GM19099 (cell line): ENCODE data around the gene PLCG2.

Experiments used
- POLR2A ChIP-seq: IDR thresholded peaks from 3 replicates; pipeline ENCODE4 v1.6.1; 2011; ENCODE audit warnings: low read depth; ENCODE audit not compliant: insufficient read length; ENCODE audit errors: extremely low read depth

PLCG2 gene

DNA sequence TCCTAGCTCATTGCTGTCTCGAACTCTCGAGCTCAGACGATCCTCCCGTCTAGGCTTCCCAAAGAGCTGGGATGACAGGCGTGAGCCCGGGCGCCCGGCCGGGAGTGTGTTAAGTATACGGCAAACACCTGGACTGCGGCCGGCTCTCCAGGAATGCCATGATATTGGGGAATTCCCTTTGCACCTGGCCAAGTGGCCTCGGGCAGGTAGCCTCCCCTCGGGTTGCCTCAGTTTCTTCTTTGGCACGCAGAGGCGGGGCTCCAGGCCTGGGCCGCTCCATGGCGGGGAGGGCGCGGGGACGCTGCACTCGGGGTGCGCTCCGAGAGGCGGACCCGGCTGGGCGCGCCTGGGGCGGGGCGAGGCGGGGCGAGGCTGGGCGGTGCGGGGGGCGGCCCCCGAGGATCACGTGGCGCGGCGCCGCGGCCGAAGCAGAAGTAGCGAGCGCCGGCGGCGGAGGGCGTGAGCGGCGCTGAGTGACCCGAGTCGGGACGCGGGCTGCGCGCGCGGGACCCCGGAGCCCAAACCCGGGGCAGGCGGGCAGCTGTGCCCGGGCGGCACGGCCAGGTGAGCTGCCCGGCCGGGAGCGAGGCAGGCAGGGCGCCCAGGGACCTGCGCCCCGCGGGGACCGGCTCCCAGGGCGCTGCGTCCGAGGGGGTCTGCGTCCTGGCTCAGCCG is at the start of gene PLCG2:
Gene PLCG2, plus strand, starts transcription at position 431 of the 675 bp plus-strand sequence. CDS start 6,699 bp downstream, outside the sequence.
- TF ChIP-seq POLR2A: peak; percentile 79

DNA sequence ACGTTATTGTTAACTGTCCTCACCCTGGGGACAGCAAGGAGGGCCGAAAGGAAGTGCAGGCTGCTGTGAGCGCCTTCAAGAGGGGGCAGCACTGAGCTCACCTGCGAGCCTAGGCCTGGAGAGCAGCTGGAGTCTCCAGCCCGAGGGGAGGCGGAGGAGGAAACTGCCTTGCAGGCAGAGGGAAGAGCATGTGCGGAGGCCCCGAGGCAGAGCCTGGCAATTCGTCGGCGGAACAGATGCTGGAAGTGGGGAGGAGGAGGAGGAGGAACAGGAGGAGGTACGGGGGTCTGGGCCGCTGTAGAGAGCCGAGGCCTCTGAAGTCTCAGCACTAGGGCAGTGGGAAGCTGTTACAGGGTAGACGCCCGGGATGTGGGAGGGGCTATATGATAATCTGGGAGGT is 49.6 kb upstream of the PLCG2 start:
- no peak for TF ChIP-seq POLR2A

DNA sequence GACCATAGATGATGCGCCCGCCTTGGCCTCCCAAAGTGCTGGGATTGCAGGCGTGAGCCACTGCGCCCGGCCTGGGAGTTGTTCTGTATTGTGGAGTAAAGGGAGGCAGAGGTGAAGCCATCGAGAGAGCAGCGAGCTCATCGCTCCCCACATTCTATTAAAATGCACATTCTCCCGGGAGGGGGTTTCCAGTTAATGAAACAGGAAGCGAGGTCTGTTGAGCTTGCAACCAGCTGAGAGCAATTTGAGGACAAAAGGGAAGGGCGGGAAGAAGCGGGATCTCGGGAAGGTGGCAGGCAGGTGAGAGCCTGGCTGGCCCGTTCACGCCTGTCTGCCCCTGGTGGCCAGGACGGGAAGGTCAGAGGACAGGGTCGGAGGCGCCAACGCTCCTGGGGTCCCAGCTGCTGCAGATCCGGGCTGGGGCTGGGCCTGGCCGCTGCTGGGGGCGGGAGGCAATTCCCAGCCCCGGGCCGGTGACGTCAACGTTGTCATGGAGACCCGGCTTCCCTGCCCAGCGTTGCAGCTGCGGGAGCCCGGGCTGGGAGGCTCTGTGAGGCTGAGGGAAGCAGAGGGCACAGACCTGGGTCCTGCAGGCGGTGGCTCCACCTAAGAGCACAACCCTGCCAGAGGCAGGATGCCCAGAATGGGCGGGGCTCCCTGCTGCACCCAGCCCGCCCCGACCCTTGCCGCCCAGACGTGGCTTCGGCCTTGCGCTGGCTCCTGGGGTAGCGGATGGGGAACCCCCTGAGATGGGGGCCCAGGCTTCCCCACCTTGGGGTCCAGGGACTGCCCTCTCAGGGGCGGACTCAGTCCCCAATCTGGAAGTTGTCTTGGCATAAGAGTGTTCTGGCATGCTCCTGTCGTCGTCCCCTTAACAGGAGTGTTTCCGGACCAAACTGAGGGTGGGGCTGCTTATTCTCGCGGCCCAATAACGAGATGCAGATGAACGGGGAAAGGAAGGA is 48.7 kb upstream of the PLCG2 start:
- TF ChIP-seq POLR2A: peak; percentile 45

DNA sequence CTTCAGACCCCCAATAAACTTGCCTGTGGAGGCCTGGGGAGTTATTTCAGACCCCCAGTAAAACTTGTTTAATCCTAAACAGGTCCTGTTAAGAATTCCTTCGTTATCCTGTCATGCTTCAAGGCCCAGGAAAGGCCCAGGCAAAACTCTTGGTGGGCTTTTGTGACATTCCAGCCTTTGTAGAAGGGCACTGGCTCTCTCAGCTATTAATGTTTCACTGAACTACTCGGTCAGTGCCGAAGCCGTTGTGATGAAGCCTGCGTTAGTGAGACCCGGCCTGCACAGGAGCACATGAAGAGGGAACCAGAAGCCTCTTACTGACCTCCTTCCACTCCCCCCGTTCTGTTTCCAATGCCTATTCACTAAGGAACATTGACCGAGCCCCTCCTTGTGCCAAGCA is 47.4 kb upstream of the PLCG2 start:
- no peak for TF ChIP-seq POLR2A

DNA sequence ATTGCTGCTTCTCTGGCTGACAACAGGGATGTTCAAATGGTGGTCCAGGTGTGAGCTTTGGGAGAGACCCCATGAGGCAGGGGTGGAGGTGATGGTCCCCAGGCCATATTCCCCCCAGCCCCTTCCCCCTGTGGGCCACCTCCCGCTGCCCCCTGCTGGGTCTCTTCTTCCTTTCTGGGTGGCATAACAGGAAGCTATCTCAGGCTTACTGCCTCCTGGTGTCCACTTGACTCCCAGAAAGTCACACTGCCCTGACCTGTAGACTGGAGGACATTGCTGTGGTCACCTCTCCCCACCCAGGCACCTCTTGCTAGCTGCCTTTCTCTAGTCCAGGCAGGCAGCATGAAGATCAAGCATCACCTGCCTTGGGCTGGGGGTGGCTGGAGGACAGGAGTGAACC is 46.4 kb upstream of the PLCG2 start:
- TF ChIP-seq POLR2A: no peak

DNA sequence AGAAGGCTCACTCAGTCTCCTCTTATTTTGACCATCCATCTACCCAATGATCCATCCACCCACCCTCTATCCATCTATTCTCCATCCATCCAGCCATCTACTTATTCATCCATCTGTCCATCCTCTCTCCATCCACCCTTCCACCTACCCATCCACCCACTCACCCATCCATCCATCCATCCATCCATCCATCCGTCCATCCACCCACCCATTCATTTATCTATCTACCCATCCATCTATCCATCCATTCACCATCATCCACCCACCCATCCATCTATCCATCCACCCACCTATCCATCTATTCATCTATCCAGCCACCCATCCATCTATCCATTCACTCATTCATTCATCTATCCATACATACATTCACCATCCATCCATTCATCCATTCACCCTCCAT is 45.8 kb upstream of the PLCG2 start:
- TF ChIP-seq POLR2A: no peak

DNA sequence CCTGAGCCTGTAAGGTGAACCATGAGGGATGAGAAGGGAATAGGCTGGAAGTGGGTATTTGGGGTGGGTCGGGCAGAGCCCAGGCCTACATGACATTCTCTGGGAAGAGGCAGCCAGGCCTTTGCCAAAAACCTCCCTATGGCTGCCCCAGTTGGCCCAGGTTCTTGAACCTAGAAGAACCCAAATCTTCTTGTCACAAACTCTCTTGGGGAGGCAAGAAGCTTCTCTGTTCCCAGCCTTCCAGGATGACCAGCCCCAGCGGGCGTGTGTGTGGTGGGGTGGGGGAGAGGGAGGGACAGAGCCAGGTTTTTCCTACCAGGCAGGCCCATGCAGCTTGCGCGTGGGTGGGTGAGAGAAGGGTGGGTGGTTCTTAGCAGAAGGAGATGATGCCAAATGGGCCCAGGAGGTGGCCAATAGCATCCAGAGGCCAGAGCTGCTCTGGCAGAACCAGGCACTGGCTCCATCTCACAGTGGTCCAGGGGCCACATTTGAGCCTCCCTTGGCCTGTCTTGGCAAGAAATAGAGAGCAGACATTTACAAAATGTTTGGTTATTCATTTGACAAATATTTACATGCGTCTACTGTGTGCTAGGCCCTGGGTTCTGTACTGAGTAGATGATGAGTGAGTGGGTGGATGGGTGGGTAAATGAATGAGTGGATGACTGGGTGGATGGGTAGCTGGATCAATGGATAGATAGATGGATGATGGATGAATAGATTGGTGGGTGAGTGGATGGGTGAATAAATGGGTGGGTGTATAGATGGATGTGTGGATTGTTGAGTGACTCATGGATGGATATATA is 44.3 kb upstream of the PLCG2 start:
- no peak for TF ChIP-seq POLR2A

DNA sequence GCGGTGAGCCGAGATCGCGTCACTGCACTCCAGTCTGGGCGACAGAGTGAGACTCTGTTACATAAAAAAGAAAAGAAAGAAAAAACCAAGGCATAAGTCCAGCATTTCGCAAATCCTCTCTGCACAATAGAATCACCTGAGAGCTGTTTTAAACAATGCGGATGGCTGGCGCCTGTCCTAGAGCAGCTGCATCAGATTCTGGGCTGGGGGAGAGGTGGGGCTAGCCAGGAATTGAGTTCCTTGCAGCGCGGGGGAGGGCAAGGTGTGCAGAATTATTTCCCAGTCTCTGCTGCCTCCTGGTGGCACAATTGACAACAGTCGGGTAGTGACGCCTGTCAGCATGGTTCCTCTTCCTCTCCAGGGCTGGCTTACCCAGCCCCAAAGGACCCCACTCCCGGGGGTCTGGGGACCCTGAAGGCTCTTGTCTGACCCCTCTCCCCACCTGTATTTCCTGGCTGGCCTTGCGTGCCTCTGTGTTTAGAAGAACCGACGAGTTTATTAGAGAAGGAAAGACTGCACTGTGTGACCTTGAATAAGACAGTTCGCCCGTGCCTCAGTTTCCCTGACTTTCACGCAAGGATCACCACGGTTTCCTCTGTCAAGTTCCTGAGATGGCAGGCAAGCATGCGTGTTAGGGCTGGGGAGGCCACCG is 41.1 kb upstream of the PLCG2 start:
- peak; percentile 34 for TF ChIP-seq POLR2A

DNA sequence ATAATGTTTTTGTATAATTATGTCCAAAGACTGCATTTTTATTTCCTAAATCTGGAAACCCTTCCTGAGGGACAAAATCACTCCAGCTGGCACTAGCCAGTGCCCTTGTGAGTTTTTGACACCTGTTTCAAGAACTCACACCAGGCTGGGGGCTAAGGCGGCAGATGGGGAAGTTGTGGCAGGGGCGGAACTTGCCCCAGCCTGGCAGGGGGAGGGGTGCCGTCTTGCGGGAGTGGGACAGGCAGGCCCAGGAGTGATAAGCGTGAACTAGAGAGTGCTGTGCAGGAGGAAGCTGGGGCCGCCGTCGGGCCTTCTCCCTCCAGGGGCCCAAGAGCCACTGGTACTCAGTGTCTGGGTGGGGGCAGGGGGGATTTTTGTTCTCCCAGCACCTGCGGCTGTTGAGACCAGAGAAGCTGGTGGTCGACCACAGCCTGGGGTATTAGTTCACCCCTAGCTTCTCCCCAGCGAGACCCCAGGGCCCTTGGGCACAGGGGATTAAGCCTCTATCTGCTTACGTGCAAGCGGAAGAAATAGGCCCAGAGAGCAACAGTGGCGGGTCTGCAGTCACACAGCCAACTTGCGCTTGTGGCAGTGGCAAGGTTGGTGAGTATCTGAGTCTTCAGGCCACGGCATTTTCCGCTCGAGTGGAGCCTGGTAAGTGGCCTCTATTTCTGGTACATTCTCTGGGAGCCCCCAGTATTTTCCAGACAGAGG is 40.2 kb upstream of the PLCG2 start:
- peak; percentile 21 for TF ChIP-seq POLR2A

DNA sequence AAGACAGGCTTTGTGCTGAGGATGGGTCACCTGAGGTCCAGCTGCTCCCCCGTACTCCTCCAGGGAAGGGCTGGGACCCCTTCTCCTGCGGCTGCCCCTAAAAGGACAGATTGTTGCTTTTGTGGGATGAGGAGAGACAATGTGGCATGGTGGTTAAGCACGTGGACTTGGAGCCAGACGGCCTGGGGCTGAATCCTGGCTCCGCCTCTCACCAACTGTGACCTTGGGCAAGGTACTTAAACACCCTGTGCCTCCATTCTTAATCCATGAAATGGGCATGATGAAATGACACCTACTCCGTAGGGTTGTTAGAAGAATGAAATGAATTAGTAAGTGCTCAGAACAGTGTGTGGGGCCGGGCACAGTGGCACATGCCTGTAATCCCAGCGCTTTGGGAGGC is 39.6 kb upstream of the PLCG2 start:
- TF ChIP-seq POLR2A: no peak

DNA sequence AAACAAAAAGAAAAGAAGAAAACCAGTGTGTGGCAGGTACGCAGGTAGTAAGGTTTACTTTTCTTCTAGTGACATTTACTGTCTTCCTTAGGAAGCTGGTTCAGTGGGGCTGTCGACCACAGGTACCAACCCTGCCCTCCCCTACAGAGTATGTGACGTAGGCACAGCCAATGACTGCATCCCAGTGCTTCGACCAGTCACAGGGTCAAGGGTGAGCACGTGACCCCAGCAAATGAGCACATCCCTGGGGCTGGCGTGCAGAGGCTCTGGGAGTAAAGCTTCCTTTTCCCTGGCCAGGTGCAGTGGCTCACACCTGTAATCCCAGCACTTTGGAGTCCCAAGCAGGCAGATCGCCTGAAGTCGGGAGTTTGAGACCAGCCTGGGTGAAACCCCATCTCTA is 38.9 kb upstream of the PLCG2 start:
- TF ChIP-seq POLR2A: no peak

DNA sequence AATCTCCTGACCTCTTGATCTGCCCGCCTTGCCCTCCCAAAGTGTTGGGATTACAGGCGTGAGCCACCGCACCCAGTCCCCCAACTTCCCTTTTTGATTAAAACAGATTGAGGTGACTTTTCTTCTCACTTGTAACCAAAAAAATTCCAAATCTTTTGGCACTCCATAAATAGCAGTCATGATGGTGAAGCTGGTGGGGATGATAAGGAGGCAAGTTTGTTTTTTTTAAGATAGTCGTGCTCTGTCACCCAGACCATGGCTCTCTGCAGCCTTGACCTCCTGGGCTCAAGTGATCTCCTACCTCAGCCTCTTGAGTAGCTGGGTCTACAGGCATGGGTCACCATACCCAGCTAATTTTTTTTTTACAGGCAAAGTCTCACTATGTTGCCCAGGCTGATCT is 34.7 kb upstream of the PLCG2 start:
- TF ChIP-seq POLR2A: no peak

DNA sequence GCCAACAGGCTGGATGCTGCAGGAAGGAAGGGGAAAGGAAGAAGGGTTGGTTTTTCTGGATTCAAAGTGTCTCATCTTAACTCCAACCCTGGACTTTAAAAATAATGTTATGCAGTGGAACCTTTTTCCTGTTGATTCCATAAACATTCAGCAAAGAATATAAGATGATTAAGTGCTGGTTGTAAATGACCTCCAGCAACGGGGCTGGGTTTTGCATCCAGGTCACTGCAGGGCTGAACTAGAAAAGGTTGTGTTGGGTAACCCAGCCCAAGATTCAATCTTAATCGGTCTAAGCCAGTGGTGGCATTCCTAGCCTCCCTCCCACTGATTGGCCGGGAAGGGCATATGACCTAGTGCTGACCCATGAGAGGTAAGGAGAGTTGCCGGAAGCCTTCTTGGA is 34.2 kb upstream of the PLCG2 start:
- no peak for TF ChIP-seq POLR2A
